GM18868 (cell line): Measurements from ENCODE around the gene LSM10.
A peak's percentile ranks its signal among the peaks of the same experiment; 100 is the strongest.

ENCODE experiments used
- ATAC-seq: cut with Tn5 transposase; IDR thresholded peaks from one replicate; pipeline ENCODE4 v1.9.1; 2021; ENCODE audit warnings: mild to moderate bottlenecking, moderate library complexity; ENCODE audit not compliant: unreplicated experiment

The LSM10 gene

DNA sequence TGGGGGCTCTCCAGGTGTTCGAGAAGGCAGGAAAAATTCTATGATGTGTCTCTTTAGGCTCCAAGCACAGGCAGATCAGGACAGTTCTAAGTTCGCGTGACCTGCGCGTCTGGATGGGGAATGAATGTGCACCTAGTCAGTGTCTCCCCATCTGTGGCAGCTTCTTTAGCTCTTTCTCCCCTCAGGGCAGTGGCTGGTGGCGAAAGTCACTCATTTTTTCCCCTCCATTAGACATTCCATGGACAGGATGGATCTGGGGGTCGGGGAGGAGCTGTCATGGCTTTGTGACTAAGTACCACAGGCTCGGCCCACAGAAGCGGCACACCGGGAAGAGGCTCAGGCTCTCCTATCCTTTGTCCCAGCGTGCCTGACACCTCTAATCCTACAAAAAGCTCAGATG, 43.2 kb downstream of the LSM10 start:
- ATAC-seq, result no peak

DNA sequence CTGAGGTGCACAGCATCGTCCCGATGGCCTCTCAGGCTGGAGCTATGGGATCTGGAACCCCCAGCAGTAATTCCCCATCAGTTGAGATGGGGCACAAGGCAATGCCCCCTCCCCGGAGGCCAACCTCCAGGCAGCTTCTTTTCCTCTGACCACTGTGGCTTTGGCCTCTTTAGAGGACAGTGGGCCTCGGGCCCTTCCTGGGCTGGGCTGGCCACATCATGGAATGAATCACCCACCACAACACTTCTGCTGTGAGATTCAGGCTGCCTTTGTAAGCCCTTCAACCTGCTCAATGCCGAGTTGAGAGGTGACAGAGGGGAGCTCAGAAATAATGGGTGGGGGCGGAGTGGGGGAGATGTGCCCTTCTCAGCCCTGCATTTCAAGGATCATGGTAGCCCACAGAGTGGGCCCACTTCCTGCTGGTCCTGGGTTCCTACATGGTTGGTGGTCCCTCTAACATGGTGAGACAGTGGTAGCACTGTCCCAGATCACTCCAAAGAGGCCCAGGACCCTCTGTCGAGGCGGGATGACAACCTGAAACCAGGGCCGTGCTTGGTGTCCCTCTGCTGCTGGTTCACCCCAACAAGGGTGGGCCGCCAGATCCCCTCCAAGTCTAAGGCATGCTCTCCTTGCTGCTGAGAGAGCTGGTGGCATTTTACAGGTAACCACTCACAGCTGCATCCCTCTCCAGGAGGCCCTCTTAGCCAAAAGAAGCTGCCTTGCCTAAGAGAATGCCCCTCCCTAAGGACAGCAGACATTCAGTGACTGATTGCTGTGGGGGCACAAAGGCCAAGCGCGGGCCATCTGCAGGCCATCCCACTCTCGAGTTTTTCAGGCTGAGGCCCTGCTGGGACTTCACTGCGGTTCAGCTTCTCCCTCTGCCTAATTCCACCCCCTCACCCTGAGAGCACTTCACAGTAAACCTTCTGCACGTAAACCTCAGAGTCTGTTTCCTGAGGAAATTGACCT, 44.5 kb downstream of the LSM10 start:
- ATAC-seq, result no peak

DNA sequence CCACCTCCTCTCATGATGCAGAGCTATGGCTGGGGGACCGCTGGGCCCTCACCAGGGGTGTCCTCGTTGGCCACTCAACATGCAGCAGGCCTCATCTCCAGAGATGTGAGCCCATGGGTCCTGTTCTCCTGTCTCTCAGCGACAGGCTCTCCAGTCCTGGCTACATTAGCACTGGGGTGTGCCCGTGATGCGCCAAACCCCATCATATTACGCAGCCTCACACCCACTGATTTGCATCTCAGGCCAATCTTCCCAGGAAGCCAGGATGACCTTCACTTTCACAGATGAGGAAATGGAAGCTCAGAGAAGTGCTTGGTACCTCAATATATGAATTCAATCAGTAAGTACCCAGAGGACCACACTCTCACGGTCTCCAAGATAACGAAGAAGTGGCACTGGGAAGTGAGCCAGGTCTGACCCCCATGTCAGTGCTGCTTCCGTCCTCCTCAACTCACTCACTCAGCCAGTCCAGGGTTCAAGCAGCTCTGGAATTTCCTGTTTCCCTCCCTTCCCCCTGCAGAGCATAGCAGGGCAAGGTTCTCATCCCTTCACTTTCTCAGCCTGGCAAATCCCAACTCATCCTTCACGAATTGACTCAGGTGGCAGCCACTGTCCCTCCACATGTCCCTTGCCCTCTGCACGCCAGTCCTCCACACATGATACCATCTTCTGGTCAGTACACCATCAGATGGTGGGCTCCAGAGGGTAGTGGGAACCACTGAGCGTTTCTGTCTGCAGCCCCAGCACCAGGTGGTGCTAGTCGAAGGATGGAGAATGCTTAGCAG, 45.4 kb downstream of the LSM10 start:
- no peak for ATAC-seq

DNA sequence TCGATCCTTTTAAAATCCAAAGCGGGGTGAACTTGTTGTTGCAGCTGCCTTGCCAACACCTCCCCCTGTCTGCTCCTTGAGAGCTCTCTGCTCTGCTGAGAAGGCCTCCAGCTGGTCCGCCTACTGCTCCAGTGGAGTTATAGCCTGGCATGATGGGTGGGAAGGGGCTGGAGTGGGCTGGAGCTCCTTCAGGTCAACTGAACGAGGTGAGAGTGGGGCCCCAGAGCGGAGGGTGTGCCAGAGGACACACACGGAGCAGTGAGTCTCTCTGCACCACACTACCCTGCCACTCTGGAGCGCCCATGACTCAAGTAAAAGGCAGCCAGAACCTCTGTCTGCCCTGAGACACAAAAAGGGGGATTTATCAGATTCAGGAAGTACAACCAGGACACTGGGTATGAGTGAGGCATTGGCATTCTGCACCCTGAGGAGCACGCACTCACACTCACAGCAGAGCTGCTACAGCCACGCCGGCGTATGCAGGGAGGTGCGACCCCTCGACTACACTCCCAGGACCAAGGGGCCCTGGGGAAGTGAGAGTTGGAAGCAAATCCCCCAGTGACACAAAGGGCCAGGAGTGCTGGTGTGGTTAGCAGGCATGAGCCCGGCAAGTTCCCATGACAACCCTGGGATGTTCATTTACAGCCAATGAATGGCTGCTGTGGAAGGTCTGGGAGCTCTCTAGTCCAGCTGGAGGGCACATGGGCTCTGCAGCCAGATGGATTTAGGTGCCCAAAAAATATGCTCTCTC, 46.3 kb downstream of the LSM10 start:
- ATAC-seq, result no peak

DNA sequence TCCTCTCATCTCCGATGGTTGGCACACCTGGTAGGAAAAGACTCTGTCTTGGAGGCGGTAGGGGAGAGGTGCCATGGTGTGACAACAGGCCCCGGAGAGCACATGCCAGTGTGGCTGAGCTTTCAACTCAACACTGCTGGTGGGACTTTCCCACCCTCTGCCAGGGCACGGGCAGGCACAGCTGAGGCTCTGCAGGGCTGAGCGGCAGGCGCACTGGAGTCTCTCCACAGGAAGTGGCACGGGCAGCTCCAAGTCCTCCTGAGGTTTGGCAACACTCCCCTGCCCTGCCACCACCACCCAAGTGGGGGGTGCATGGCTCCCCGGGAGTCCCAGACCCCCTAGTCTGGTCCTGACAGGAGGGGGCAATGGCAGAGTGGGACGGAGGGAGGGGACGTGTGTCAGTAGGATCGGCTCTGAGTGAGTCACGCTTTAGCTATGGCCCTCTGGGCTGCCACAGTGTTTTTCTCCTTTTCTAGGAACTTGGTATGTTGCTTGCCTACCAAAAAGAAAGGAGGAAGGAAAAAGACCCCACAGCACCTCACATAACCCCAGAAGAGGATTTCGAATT, 47.0 kb downstream of the LSM10 start:
- ATAC-seq, result no peak

DNA sequence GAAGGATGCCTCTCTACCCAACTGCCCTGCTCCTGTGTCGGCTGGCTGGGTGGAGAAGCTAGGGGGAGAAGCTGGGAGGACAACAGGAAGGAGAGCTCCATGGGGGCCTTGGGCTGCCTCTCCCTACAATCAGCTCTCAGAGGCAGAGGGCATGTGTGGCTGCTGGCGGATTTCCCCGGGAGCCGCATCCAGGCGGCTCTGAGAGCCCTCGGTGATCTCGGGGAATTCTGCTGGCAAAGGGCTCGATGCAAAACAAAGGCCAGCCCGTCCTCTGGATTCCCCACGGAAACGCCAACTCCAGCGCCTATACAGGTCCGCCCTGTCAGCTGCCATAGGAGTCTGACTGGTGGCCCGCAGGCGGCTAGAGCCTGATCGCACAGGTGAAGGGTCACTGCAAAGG, 47.9 kb downstream of the LSM10 start:
- ATAC-seq, result no peak

DNA sequence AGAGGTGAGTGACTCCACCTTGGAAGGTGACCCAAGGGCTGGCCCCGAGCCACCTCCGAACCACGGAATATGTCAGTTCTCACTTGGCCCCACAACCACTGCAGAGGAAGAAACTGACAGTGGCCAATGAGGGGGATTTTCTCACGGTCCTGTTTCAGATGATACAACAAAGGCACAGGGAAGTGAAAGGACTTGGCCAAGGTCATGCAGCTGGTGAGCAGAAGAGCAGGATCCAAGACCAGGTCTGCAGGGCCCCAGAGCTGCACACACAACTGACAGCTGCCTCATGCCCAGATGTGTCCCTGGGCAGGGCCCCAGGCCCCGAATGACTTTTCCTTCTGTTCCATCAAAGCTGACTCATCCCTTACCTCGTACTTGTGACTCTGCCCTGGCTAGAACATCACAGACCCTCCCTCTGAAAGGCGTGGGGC, 48.5 kb downstream of the LSM10 start:
- peak; percentile 75 for ATAC-seq

DNA sequence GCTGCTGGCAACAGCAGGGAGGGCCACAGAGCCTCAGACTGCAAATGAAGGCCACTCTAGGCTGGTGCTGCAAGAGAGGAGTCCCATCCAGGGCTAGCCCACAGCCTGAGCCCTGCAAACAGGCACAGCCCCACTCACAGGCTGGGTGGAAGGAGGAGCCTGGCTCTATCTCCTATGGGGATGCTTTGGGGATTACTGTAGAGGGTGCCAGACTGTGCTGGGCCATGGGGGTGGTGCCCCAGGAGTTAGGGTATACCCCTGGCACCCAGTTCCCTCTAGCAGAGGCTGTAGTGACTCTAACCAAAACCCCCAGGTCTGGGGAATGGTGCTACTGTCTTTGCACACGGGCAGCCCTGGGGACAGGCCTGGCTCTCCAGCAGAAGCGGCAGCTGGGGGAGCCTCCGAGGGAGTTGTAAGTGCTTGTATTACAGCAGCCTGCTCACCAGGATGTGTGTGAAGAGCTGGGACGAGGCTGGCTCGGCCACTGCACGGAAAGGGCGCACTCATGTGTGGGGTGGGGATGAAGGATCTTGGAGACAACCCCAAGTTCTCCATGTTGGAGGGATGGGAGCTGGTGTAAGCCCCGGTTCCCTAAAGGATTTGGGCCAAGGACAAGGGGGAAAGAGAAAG, 50.9 kb downstream of the LSM10 start:
- ATAC-seq, result no peak

DNA sequence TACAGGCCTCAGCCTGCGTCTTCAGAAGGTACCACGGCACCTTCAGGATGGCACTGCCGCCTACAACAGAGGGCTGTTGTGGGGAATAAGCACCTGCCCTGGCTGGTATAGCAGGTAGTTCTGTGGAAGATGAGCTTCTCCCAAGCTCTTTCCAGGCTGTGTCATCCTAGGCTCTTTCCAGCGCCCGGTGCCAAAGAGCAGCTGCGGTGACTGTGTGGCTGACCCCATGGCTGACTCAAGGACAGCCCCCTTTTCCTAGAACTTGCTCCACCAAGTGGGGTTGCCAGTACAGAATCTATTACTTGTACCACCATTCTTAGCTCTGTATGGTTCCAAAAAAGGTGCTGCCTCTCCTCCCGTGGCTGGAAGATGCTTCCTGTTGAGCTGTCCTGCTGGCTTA, 52.4 kb downstream of the LSM10 start:
- no peak for ATAC-seq

DNA sequence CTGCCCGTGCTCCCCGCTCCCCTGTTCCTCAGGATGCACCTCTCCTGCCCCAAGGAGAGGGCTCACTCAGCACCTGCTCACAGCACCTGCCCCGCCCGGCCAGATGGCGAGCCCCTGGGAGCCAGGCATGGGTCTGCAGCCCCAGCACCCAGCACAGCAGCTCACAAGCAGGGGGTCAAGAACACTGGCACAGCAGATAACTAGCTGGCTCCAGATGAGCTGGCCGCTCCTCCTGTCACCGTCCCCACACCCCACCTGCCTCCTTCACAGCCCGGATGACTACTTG, 53.4 kb downstream of the LSM10 start:
- ATAC-seq, result no peak

DNA sequence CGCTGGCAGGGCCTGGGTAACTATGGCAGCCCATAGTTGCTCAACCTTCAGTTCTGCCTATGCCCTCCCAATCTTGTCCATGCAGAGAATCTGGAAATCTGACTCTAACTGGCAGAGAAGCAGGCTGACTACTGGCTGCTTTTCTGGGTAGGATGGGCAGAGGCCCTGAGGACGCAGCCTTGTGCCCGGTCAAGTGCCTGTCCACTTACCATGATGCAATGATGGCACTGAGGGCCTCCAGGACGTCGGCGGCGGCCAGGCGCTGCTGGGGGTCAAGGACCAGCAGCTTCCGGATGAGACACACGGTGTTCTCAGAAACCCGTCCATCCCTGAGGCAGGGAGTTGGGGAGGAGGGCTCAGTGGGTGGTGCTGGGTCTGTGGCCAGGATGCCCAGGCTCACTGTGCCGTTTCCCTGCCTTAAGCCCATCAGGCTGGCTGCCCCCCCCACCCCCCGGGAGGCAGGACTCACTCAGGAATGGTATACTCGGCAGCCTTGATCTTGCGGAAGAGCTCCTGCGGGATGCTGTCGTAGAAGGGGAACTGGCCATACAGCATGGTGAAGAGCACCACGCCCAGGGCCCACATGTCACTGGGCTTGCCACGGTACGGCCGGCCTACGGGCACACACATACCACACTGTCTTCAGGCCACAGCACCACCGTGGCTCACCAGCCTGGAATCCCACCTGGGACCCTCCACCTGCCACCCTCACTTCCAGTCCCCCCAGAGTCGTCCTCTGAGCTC, 53.9 kb downstream of the LSM10 start:
- no peak for ATAC-seq
